ENCODE data around the gene TMPRSS11E. TPM values are rescaled to one million over a fixed set of nuclear protein-coding genes. Genes with fewer than 3 reads are reported as not detected.
"Not testable (repeated sequence)": the region's sequence is repeated elsewhere in the genome, so short reads cannot be mapped to it uniquely, and the experiment has no call there.

TMPRSS11E gene
- total and polyA plus RNA-seq, 2 donors (not counting 1 experiment from before 2014, with no cell fraction given), result not detected

DNA sequence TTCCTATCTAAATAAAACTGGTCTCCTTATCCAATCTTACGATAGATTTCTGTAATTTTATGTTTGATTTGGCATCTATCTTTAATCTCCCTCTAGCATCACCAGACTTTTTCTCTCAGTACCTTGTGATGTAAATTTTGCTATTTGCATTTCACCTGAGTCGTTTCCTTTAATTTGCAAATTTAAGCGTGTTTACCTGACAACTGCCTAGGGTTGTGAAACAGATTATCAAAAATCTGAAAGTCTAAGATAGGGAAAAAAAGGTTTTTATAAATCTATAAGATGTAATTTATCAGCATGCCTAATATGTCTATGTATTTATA lies 39.4 kb upstream of the TMPRSS11E start:
- Histone ChIP-seq H2AFZ (ENCODE audit: low read length) (no peak overlapping the region), H3K79me2 (ENCODE audit: control insufficient read depth, insufficient read depth, low read length) (no peaks in the 10 kb centered on the region), H3K27me3 (ENCODE audit: control insufficient read depth, insufficient read depth, low read length) (no peaks in the 10 kb centered on the region), H4K20me1 (ENCODE audit: control insufficient read depth, extremely low read depth, insufficient read depth, low read length) (no peaks in the 10 kb centered on the region), H3K4me1 (ENCODE audit: control insufficient read depth, extremely low read depth, insufficient read depth, low read length) (no peaks in the 10 kb centered on the region), H3K4me2 (ENCODE audit: extremely low read depth, insufficient read depth, low read length) (no peak overlapping the region), H3K36me3 (ENCODE audit: control insufficient read depth, insufficient read depth, low read length) (no peaks in the 10 kb centered on the region), H3K9ac (ENCODE audit: insufficient read depth, low read length) (no peak overlapping the region), H3K27ac (ENCODE audit: insufficient read depth, low read length) (no peak overlapping the region), H3K4me3 (replicated peaks in 1 of 4; ENCODE audit: control extremely low read depth in 1 of 4, insufficient read depth in 1 of 4, low read depth in 3 of 4, low read length in 4 of 4) (no peak overlapping the region), H3K9me3 (ENCODE audit: control insufficient read depth, insufficient read depth, low read depth, low read length) (no peaks in the 10 kb centered on the region)
- no peak for DNase-seq (ENCODE audit: low read depth in 2 of 2)
- TF ChIP-seq EZH2 (IDR thresholded peaks at IDR 0.05; ENCODE audit: low read length, missing control alignments), result no peak
- TF ChIP-seq, protein P1, sequence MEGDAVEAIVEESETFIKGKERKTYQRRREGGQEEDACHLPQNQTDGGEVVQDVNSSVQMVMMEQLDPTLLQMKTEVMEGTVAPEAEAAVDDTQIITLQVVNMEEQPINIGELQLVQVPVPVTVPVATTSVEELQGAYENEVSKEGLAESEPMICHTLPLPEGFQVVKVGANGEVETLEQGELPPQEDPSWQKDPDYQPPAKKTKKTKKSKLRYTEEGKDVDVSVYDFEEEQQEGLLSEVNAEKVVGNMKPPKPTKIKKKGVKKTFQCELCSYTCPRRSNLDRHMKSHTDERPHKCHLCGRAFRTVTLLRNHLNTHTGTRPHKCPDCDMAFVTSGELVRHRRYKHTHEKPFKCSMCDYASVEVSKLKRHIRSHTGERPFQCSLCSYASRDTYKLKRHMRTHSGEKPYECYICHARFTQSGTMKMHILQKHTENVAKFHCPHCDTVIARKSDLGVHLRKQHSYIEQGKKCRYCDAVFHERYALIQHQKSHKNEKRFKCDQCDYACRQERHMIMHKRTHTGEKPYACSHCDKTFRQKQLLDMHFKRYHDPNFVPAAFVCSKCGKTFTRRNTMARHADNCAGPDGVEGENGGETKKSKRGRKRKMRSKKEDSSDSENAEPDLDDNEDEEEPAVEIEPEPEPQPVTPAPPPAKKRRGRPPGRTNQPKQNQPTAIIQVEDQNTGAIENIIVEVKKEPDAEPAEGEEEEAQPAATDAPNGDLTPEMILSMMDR (conservative IDR thresholded peaks at IDR 0.05 in 1 of 2, IDR thresholded peaks at IDR 0.05 in 1 of 2; ENCODE audit: low read depth in 1 of 2, low read length in 2 of 2), result no peak

- Histone ChIP-seq H3K4me2 (ENCODE audit: extremely low read depth, insufficient read depth, low read length) (no peak overlapping the region), H4K20me1 (ENCODE audit: control insufficient read depth, extremely low read depth, insufficient read depth, low read length) (no peaks in the 10 kb centered on the region), H3K4me1 (ENCODE audit: control insufficient read depth, extremely low read depth, insufficient read depth, low read length) (no peaks in the 10 kb centered on the region), H3K9ac (ENCODE audit: insufficient read depth, low read length) (no peak overlapping the region), H3K79me2 (ENCODE audit: control insufficient read depth, insufficient read depth, low read length) (no peaks in the 10 kb centered on the region), H3K4me3 (replicated peaks in 1 of 4; ENCODE audit: control extremely low read depth in 1 of 4, insufficient read depth in 1 of 4, low read depth in 3 of 4, low read length in 4 of 4) (no peak overlapping the region), H3K27ac (ENCODE audit: insufficient read depth, low read length) (no peak overlapping the region), H3K36me3 (ENCODE audit: control insufficient read depth, insufficient read depth, low read length) (no peaks in the 10 kb centered on the region), H3K9me3 (ENCODE audit: control insufficient read depth, insufficient read depth, low read depth, low read length) (no peaks in the 10 kb centered on the region), H2AFZ (ENCODE audit: low read length) (no peak overlapping the region), H3K27me3 (ENCODE audit: control insufficient read depth, insufficient read depth, low read length) (no peaks in the 10 kb centered on the region)
- TF ChIP-seq, protein P1 (conservative IDR thresholded peaks at IDR 0.05 in 1 of 2, IDR thresholded peaks at IDR 0.05 in 1 of 2; ENCODE audit: low read depth in 1 of 2, low read length in 2 of 2), result no peak
- TF ChIP-seq EZH2 (IDR thresholded peaks at IDR 0.05; ENCODE audit: low read length, missing control alignments), result no peak
- DNase-seq (ENCODE audit: low read depth in 2 of 2), result no peak
Measured at GRCh38 chr4:68410149-68410548, 37.1 kb upstream of the TMPRSS11E start.

GRCh38 chr4:68410643-68411042 lies 36.6 kb upstream of the TMPRSS11E start:
- H3K4me2 ChIP-seq (ENCODE audit: extremely low read depth, insufficient read depth, low read length), result no peak overlapping the region
- H3K4me1 ChIP-seq (ENCODE audit: control insufficient read depth, extremely low read depth, insufficient read depth, low read length), result no peaks in the 10 kb centered on the region
- H3K27ac ChIP-seq (ENCODE audit: insufficient read depth, low read length), result no peak overlapping the region
- H3K9ac ChIP-seq (ENCODE audit: insufficient read depth, low read length), result no peak overlapping the region
- H2AFZ ChIP-seq (ENCODE audit: low read length), result no peak overlapping the region
- H3K27me3 ChIP-seq (ENCODE audit: control insufficient read depth, insufficient read depth, low read length), result no peaks in the 10 kb centered on the region
- H4K20me1 ChIP-seq (ENCODE audit: control insufficient read depth, extremely low read depth, insufficient read depth, low read length), result no peaks in the 10 kb centered on the region
- DNase-seq (ENCODE audit: low read depth in 2 of 2), result no peak
- no peaks in the 10 kb centered on the region for H3K36me3 ChIP-seq (ENCODE audit: control insufficient read depth, insufficient read depth, low read length)
- no peaks in the 10 kb centered on the region for H3K79me2 ChIP-seq (ENCODE audit: control insufficient read depth, insufficient read depth, low read length)
- H3K4me3 ChIP-seq (replicated peaks in 1 of 4; ENCODE audit: control extremely low read depth in 1 of 4, insufficient read depth in 1 of 4, low read depth in 3 of 4, low read length in 4 of 4), result no peak overlapping the region
- TF ChIP-seq, protein P1 (conservative IDR thresholded peaks at IDR 0.05 in 1 of 2, IDR thresholded peaks at IDR 0.05 in 1 of 2; ENCODE audit: low read depth in 1 of 2, low read length in 2 of 2), result no peak
- no peak for TF ChIP-seq EZH2 (IDR thresholded peaks at IDR 0.05; ENCODE audit: low read length, missing control alignments)
- no peaks in the 10 kb centered on the region for H3K9me3 ChIP-seq (ENCODE audit: control insufficient read depth, insufficient read depth, low read depth, low read length)

- not testable (repeated sequence) for H2AFZ ChIP-seq (ENCODE audit: low read length); H3K27ac ChIP-seq (ENCODE audit: insufficient read depth, low read length); H3K27me3 ChIP-seq (ENCODE audit: control insufficient read depth, insufficient read depth, low read length); H3K36me3 ChIP-seq (ENCODE audit: control insufficient read depth, insufficient read depth, low read length); H3K4me1 ChIP-seq (ENCODE audit: control insufficient read depth, extremely low read depth, insufficient read depth, low read length); H3K9me3 ChIP-seq (ENCODE audit: control insufficient read depth, insufficient read depth, low read depth, low read length); H3K79me2 ChIP-seq (ENCODE audit: control insufficient read depth, insufficient read depth, low read length); DNase-seq (ENCODE audit: low read depth in 2 of 2); H3K4me3 ChIP-seq (replicated peaks in 1 of 4; ENCODE audit: control extremely low read depth in 1 of 4, insufficient read depth in 1 of 4, low read depth in 3 of 4, low read length in 4 of 4); H4K20me1 ChIP-seq (ENCODE audit: control insufficient read depth, extremely low read depth, insufficient read depth, low read length); H3K9ac ChIP-seq (ENCODE audit: insufficient read depth, low read length); H3K4me2 ChIP-seq (ENCODE audit: extremely low read depth, insufficient read depth, low read length)
Measured at GRCh38 chr4:68412031-68412430, 35.2 kb upstream of the TMPRSS11E start.
